Activated CD4-positive, alpha-beta memory T cell treated with anti-CD3 and anti-CD28 coated beads for 36 hours (primary cell): ENCODE results near the gene MAP3K19. TPM values are rescaled to one million over a fixed set of nuclear protein-coding genes. Genes with fewer than 3 reads are reported as not detected.
"Not testable (repeated sequence)": the region's sequence is repeated elsewhere in the genome, so short reads cannot be mapped to it uniquely, and the experiment has no call there.

ENCODE experiments used
- CTCF ChIA-PET: fragments of 350-600 bp; sonication (Branson Sonifier 250); formaldehyde crosslinking; loops from one replicate; lab custom pipeline; 2021; ENCODE audit warnings: antibody characterized with exemption, inconsistent platforms; lab: Charles Lee
- POLR2A ChIA-PET: fragments of 350-600 bp; sonication (Branson Sonifier 250); formaldehyde crosslinking; loops from one replicate; lab custom pipeline; 2021; ENCODE audit warnings: antibody characterized with exemption; lab: Charles Lee
- DNase-seq: peaks from one replicate; pipeline ENCODE4 v3.0.0-alpha.2; 2020
- H3K27ac Mint-ChIP-seq: one replicate; pipeline ENCODE4 v1.8.0; 2021; ENCODE audit warnings: mixed read lengths
- H3K27me3 Mint-ChIP-seq: one replicate; pipeline ENCODE4 v1.8.0; 2021; ENCODE audit warnings: mixed read lengths
- H3K36me3 Mint-ChIP-seq: one replicate; pipeline ENCODE4 v1.8.0; 2021; ENCODE audit warnings: mixed read lengths
- H3K4me1 Mint-ChIP-seq: one replicate; pipeline ENCODE4 v1.8.0; 2021; ENCODE audit warnings: low read depth, mixed read lengths
- H3K4me3 Mint-ChIP-seq: one replicate; pipeline ENCODE4 v1.8.0; 2021; ENCODE audit warnings: mild to moderate bottlenecking, mixed read lengths
- H3K9me3 Mint-ChIP-seq: one replicate; pipeline ENCODE4 v1.8.0; 2021; ENCODE audit warnings: mixed read lengths
- intact Hi-C: fragments of 100-400 bp; cut with micrococcal nuclease; formaldehyde crosslinking; loops from one replicate; pipeline ENCODE4 v1.15.1; 2023
- total RNA-seq, 2 experiments: library from RNA; stranded (reverse); gene quantifications; one replicate each; pipeline ENCODE4 v1.2.3, GENCODE V29; 2021

MAP3K19 gene
- total RNA-seq, 2 experiments from 2014 or later: not detected

GRCh38 chr2:135050132-135050531, 2.9 kb upstream of the MAP3K19 start:
- DNase-seq: no peak
- H3K27ac Mint-ChIP-seq: no peak overlapping the region
- H3K4me1 Mint-ChIP-seq: peaks cover 26% of the 10 kb centered on the region
- no peaks in the 10 kb centered on the region for H3K9me3 Mint-ChIP-seq
- intact Hi-C loops: loop anchor here (5.0 to 10.0 kb wide), 5 partner anchors 107 to 1082 kb away; no protein-coding TSS in a partner anchor
- ChIA-PET POLR2A (no interaction called here), CTCF (interaction anchor here (0.9 kb wide), 1 partner anchor 481 kb away, joined by 3 read pairs; the partner anchor contains the start of gene ZRANB3)
- H3K36me3 Mint-ChIP-seq: peaks cover 6% of the 10 kb centered on the region
- no peaks in the 10 kb centered on the region for H3K27me3 Mint-ChIP-seq
- H3K4me3 Mint-ChIP-seq: no peak overlapping the region

GRCh38 chr2:135048122-135048521, 875 bp upstream of the MAP3K19 start:
- Mint-ChIP-seq H3K4me3 (no peak overlapping the region), H3K27me3 (no peaks in the 10 kb centered on the region), H3K9me3 (no peaks in the 10 kb centered on the region), H3K36me3 (peaks cover 2% of the 10 kb centered on the region), H3K4me1 (peaks cover 8% of the 10 kb centered on the region), H3K27ac (no peak overlapping the region)
- ChIA-PET CTCF (interaction anchor here (1.3 kb wide), 1 partner anchor 44 kb away, joined by 5 read pairs; no protein-coding TSS in a partner anchor), POLR2A (no interaction called here)
- DNase-seq: no peak
- intact Hi-C loops: no loop called here

- peak; percentile 52 for DNase-seq
- Mint-ChIP-seq H3K27ac (no peak overlapping the region), H3K4me1 (no peaks in the 10 kb centered on the region), H3K27me3 (peaks cover 1% of the 10 kb centered on the region), H3K4me3 (no peak overlapping the region), H3K9me3 (no peaks in the 10 kb centered on the region), H3K36me3 (no peaks in the 10 kb centered on the region)
- ChIA-PET CTCF (interaction anchor here (0.6 to 3.8 kb wide), 10 partner anchors 15 to 96 kb away, joined by 3 to 32 read pairs (median 4); no protein-coding TSS in a partner anchor), POLR2A (no interaction called here)
- intact Hi-C loops: loop anchor here (2.0 kb wide), 1 partner anchor 39 kb away; no protein-coding TSS in a partner anchor
Observed at GRCh38 chr2:135043345-135043744, 3.9 kb downstream of the MAP3K19 start.

GRCh38 chr2:135037831-135038230, 9.4 kb downstream of the MAP3K19 start:
- H3K9me3 Mint-ChIP-seq: no peaks in the 10 kb centered on the region
- H3K4me1 Mint-ChIP-seq: no peaks in the 10 kb centered on the region
- H3K27ac Mint-ChIP-seq: no peak overlapping the region
- DNase-seq: no peak
- CTCF ChIA-PET: no interaction called here
- H3K36me3 Mint-ChIP-seq: no peaks in the 10 kb centered on the region
- peaks cover 1% of the 10 kb centered on the region for H3K27me3 Mint-ChIP-seq
- no peak overlapping the region for H3K4me3 Mint-ChIP-seq
- intact Hi-C loops: no loop called here
- POLR2A ChIA-PET: no interaction called here

GRCh38 chr2:135033216-135033615, 14.0 kb downstream of the MAP3K19 start:
- H3K4me1 Mint-ChIP-seq: not testable (repeated sequence)

GRCh38 chr2:135030826-135031225, 16.4 kb downstream of the MAP3K19 start:
- Mint-ChIP-seq H3K4me1 (no peaks in the 10 kb centered on the region), H3K9me3 (no peaks in the 10 kb centered on the region), H3K36me3 (no peaks in the 10 kb centered on the region), H3K27ac (no peak overlapping the region), H3K4me3 (no peak overlapping the region), H3K27me3 (peaks cover 2% of the 10 kb centered on the region)
- intact Hi-C loops: no loop called here
- DNase-seq: no peak
- CTCF ChIA-PET: no interaction called here
- POLR2A ChIA-PET: no interaction called here

More at GRCh38 chr2:135033216-135033615, 14.0 kb downstream of the MAP3K19 start:
- H3K36me3 Mint-ChIP-seq, intact Hi-C loops, DNase-seq, POLR2A ChIA-PET, H3K27ac Mint-ChIP-seq, H3K4me3 Mint-ChIP-seq, H3K27me3 Mint-ChIP-seq, CTCF ChIA-PET, H3K9me3 Mint-ChIP-seq: not testable (repeated sequence)

GRCh38 chr2:135029481-135030134, 17.6 kb downstream of the MAP3K19 start:
- no peaks in the 10 kb centered on the region for H3K9me3 Mint-ChIP-seq
- intact Hi-C loops: no loop called here
- ChIA-PET CTCF (no interaction called here), POLR2A (no interaction called here)
- peaks cover 2% of the 10 kb centered on the region for H3K27me3 Mint-ChIP-seq
- DNase-seq: no peak
- no peak overlapping the region for H3K4me3 Mint-ChIP-seq
- no peak overlapping the region for H3K27ac Mint-ChIP-seq
- no peaks in the 10 kb centered on the region for H3K36me3 Mint-ChIP-seq
- H3K4me1 Mint-ChIP-seq: no peaks in the 10 kb centered on the region

- ChIA-PET POLR2A (interaction anchor here (0.6 kb wide), 1 partner anchor 13 kb away, joined by 3 read pairs; no protein-coding TSS in a partner anchor), CTCF (interaction anchor here (1.4 kb wide), 1 partner anchor 20 kb away, joined by 6 read pairs; no protein-coding TSS in a partner anchor)
- H3K27me3 Mint-ChIP-seq: peaks cover 2% of the 10 kb centered on the region
- intact Hi-C loops: no loop called here
- no peak overlapping the region for H3K27ac Mint-ChIP-seq
- H3K4me1 Mint-ChIP-seq: peaks cover 19% of the 10 kb centered on the region
- H3K4me3 Mint-ChIP-seq: no peak overlapping the region
- H3K9me3 Mint-ChIP-seq: peaks cover 7% of the 10 kb centered on the region
- H3K36me3 Mint-ChIP-seq: peaks cover 2% of the 10 kb centered on the region
- DNase-seq: no peak
Observed at GRCh38 chr2:135023886-135024485, 23.3 kb downstream of the MAP3K19 start.

- intact Hi-C loops: no loop called here
- no peak for DNase-seq
- H3K27ac Mint-ChIP-seq: no peak overlapping the region
- ChIA-PET POLR2A (no interaction called here), CTCF (interaction anchor here (1.9 to 2.6 kb wide), 2 partner anchors 13 to 20 kb away, joined by 8 read pairs; no protein-coding TSS in a partner anchor)
- H3K9me3 Mint-ChIP-seq: peaks cover 7% of the 10 kb centered on the region
- peaks cover 19% of the 10 kb centered on the region for H3K4me1 Mint-ChIP-seq
- peaks cover 2% of the 10 kb centered on the region for H3K36me3 Mint-ChIP-seq
- H3K27me3 Mint-ChIP-seq: no peaks in the 10 kb centered on the region
- no peak overlapping the region for H3K4me3 Mint-ChIP-seq
Observed at GRCh38 chr2:135022952-135023880, 24.0 kb downstream of the MAP3K19 start.

GRCh38 chr2:135021618-135022017, 25.6 kb downstream of the MAP3K19 start:
- DNase-seq: no peak
- CTCF ChIA-PET: interaction anchor here (0.7 to 2.6 kb wide), 4 partner anchors 12 to 597 kb away, joined by 4 to 8 read pairs (median 7); no protein-coding TSS in a partner anchor
- H3K4me3 Mint-ChIP-seq: no peak overlapping the region
- intact Hi-C loops: no loop called here
- peaks cover 7% of the 10 kb centered on the region for H3K9me3 Mint-ChIP-seq
- H3K27me3 Mint-ChIP-seq: no peaks in the 10 kb centered on the region
- H3K4me1 Mint-ChIP-seq: peaks cover 19% of the 10 kb centered on the region
- no peak overlapping the region for H3K27ac Mint-ChIP-seq
- POLR2A ChIA-PET: no interaction called here
- H3K36me3 Mint-ChIP-seq: peaks cover 2% of the 10 kb centered on the region

- peaks cover 6% of the 10 kb centered on the region for H3K27me3 Mint-ChIP-seq
- intact Hi-C loops: no loop called here
- no peak for DNase-seq
- peaks cover 14% of the 10 kb centered on the region for H3K4me1 Mint-ChIP-seq
- H3K4me3 Mint-ChIP-seq: no peak overlapping the region
- ChIA-PET CTCF (interaction anchor here (1.3 kb wide), 1 partner anchor 698 kb away, joined by 4 read pairs; no protein-coding TSS in a partner anchor), POLR2A (no interaction called here)
- H3K9me3 Mint-ChIP-seq: peaks cover 5% of the 10 kb centered on the region
- H3K36me3 Mint-ChIP-seq: no peaks in the 10 kb centered on the region
- H3K27ac Mint-ChIP-seq: no peak overlapping the region
Observed at GRCh38 chr2:135011633-135012032, 35.6 kb downstream of the MAP3K19 start.
